ENCODE data around the gene KNCN.

KNCN gene

GRCh38 chr1:46569884-46570725, 18.7 kb upstream of the KNCN start:
- in situ Hi-C loops (cut with MboI; ENCODE audit: low sequenced_read_pairs) = no loop called here

GRCh38 chr1:46569116-46569515, 17.7 kb upstream of the KNCN start:
- in situ Hi-C loops (cut with MboI; ENCODE audit: low sequenced_read_pairs) = no loop called here

GRCh38 chr1:46568461-46568891, 17.0 kb upstream of the KNCN start:
- in situ Hi-C loops (cut with MboI; ENCODE audit: low sequenced_read_pairs) = no loop called here

- in situ Hi-C loops (cut with MboI; ENCODE audit: low sequenced_read_pairs) = no loop called here
These were observed 11.9 kb upstream of the KNCN start for GRCh38 chr1:46563341-46563740.

- in situ Hi-C loops (cut with MboI; ENCODE audit: low sequenced_read_pairs) = no loop called here
These were observed 11.1 kb upstream of the KNCN start for GRCh38 chr1:46562498-46562897.

DNA sequence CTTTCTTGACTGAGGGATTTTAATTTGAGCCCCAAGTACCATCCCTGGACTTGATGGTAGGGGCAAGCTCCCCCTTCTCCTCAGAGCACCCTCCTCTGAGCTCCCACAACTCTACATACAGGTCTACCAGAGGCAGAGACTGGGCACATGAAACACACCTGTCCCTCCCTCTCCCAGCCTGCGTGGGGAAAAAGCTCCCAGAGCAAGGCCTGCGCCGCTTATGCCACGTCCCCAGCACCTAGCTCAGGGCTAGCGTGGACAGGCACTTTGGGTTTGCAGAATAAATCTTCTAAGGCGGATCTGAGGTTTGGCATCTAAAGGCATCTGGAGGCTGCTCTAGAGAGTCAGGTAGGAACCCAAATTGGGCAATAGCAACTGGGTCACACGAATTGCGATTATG, 7.5 kb upstream of the KNCN start:
- in situ Hi-C loops (cut with MboI; ENCODE audit: low sequenced_read_pairs) = no loop called here

DNA sequence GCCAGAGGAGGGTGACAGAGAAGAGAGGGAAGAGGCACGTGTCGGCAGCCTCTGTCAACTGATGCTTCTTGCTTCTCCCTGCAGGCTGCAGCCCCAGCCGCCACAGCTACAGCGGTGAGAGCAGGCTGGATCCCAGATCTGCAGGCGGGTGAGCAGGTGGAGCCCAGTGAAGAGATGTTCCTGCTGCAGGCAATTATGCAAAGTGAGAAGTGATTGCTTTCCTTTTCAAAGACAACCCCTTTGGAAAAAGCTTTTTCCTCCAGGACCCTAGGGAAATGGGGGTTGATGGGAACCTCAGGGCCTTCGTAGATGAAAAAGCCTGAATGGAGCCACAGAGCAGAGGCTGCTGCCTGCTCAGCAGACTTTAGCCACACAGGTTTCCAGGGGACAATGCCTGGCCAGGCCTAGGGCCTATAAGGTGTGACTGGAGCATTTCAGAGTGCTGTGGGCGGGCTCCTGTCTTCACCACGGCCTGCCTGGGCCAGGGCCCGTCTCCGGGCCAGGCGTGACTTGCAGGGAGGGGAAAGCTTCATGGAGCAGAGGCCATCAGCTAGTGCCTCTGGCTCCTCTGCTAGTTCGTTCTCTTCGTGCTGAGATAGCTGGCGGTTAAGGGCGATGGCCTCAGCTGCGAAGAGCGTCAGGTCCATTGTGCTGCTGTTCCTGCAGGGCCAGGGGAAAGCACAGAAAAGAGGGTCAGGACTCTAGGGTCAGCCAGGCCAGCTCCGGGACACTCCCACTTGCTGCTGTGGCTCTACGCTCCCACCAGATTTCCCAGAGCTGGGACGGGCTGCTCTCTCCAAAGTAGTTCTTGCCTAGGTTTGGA, 6.9 kb upstream of the KNCN start:
- in situ Hi-C loops (cut with MboI; ENCODE audit: low sequenced_read_pairs) = no loop called here

GRCh38 chr1:46557403-46557802, 6.0 kb upstream of the KNCN start:
- in situ Hi-C loops (cut with MboI; ENCODE audit: low sequenced_read_pairs) = no loop called here

- in situ Hi-C loops (cut with MboI; ENCODE audit: low sequenced_read_pairs) = no loop called here
These were observed 5.4 kb upstream of the KNCN start for GRCh38 chr1:46556822-46557221.

GRCh38 chr1:46555826-46556619, 4.6 kb upstream of the KNCN start:
- in situ Hi-C loops (cut with MboI; ENCODE audit: low sequenced_read_pairs) = no loop called here

GRCh38 chr1:46554597-46555381, 3.3 kb upstream of the KNCN start:
- in situ Hi-C loops (cut with MboI; ENCODE audit: low sequenced_read_pairs) = no loop called here

DNA sequence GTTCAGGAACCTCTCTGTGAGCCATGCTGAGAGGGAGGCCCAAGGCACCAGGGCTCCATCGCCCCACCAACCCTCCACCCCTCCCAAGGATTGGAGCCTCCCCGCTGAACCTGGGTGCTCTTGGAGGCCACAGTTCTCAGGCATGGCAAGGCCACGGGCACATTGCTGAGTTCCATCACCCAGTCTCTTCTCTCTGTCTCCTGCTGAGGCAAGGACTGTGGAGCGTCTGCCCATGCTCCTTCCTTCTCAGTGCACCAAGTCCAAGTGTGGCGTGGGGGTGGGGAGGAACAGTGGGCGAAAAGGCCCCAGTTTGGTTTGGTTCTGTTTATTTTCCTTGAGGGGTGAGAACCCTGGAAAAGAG, 2.8 kb upstream of the KNCN start:
- in situ Hi-C loops (cut with MboI; ENCODE audit: low sequenced_read_pairs) = no loop called here

- in situ Hi-C loops (cut with MboI; ENCODE audit: low sequenced_read_pairs) = no loop called here
These were observed 2.1 kb upstream of the KNCN start for GRCh38 chr1:46553506-46553905.

GRCh38 chr1:46552357-46553237, 1.1 kb upstream of the KNCN start:
- in situ Hi-C loops (cut with MboI; ENCODE audit: low sequenced_read_pairs) = no loop called here

DNA sequence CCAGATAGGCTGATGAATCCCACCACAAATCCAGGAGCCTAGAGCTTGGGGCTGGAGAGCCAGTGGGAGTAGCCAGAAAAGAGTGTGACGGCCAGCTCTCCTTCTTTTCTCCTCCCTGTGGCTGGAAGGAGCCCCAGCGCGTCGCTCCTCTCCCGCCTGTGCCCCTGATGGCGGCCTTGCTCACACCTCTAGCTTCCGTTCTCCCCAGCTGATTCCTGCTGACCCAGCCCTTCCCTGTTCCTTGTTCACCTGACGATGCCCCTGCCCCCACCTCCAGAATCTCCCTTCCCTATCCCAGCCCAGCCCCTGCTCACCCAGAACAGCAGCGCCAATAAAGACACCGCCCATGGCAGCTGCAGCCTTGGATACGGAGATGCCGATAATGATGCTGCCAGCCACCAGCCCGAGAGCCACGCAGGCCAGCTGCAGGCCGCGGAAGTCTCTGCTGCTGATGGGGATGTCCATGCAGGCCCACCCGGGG, 656 bp downstream of the KNCN start:
- in situ Hi-C loops (cut with MboI; ENCODE audit: low sequenced_read_pairs) = no loop called here

DNA sequence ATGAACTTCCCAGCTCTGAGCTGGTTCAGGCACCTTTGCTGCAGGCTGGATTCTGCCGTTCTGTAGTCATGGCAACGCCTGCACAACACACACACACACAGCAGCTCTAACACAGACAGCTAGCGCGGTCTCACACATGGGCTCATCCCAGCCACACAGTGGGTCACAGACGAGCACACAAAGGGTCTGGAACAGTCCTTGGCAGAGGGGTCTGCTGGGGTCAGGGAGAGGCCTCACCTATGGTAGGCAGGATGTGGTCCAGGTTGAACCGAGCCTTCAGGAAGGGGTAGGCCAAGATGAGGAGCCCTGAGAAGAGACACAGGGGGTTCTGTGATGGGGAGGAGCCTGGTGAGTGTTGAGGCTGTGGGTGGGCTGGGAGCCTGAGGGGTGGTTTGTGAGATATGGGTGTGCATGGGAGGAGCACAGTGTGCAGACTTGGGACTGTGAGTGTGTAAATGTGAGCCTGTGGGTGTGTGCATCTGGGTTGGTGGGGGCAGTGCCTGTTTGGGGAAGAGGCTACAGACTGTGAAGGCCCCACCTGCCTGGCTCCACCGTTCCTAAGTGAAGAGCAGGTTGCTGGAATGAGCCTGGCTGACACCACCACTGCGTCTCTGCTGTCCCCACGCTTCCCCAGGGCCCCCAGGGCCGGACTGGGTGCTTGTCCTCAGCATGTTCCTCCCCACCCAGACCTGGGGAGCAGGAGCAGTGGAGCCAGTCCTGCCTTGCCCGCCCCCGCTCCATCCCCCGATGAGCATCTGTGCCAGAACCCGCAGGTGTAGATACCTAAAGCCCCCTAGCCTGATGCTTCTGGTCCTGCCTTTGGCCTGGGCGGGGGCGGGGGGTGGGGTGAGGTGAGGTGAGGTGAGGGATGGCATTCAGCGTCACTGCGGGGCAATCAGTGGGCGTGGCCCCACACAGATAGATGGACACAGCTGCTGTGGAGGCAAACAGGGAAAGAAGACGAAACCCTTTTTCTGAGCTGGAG, 1.5 kb downstream of the KNCN start:
- in situ Hi-C loops (cut with MboI; ENCODE audit: low sequenced_read_pairs) = no loop called here

DNA sequence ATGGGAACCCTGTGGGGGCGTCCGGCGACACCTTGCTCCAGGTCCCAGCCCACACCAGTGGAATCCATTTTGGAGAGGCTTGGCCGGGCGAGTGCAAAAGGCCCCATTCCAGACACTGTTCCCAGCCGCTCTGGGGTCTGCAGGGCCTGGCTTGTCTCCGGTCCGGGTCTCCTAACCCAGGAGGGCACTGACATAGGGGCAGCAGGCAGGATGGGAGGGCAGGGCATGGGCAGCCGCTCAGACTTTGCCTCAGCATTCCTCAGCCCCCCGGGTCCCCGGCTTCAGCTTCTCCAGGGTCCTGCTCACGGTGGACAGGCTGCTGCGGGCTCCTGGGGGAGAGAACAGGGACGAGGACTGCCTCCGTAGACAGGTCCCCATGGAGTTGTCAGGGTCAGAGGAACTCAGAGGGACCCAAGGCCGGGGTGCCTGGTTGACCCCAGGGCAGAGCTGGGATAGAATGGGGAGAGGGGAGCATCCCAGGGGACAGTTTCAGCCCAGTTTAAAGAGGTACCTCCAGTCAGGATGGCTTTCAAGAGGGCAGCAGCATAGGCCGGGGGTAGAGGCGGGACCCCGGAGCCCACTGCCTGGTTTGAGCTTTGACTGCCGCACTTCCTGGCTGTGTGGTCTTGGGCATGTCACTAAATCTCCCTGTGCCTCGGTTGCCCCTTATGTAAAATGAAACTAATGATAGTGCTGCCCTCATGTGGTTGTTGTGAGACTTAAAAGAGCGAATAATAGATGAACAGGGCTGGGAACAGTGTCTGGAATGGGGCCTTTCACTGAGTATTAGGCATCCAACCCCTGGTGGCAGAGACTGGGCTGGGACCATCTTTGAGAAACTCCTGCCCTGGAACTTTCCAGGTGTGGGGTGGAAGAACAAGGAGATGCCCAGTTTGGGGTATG, 3.7 kb downstream of the KNCN start:
- in situ Hi-C loops (cut with MboI; ENCODE audit: low sequenced_read_pairs) = no loop called here

Data from HL-60/S4 (cell line).